ENCODE results near the gene SMIM21.

Gene SMIM21

GRCh38 chr18:75392226-75392578 is 35.3 kb downstream of the SMIM21 start:
- TF ChIP-seq ZBTB7A (IDR thresholded peaks at IDR 0.05; ENCODE audit: low read depth) (no peak), REST (IDR thresholded peaks at IDR 0.05; ENCODE audit: low read depth) (no peak), USF1 (IDR thresholded peaks at IDR 0.05) (no peak), CREB1 (IDR thresholded peaks at IDR 0.05; ENCODE audit: low read depth) (no peak), EP300 (IDR thresholded peaks at IDR 0.05; ENCODE audit: borderline replicate concordance) (no peak)

GRCh38 chr18:75391279-75392225 is 36.0 kb downstream of the SMIM21 start:
- TF ChIP-seq TCF12 (IDR thresholded peaks at IDR 0.05; ENCODE audit: low read depth): no peak
- no peak for TF ChIP-seq EP300 (IDR thresholded peaks at IDR 0.05; ENCODE audit: borderline replicate concordance)
- TF ChIP-seq FOXM1 (IDR thresholded peaks at IDR 0.05; ENCODE audit: borderline replicate concordance, low read depth): no peak
- TF ChIP-seq EGR1 (IDR thresholded peaks at IDR 0.05): no peak
- no peak for TF ChIP-seq NFIC (IDR thresholded peaks at IDR 0.05)
- TF ChIP-seq ZBTB7A (IDR thresholded peaks at IDR 0.05; ENCODE audit: low read depth): no peak
- TF ChIP-seq MAX (IDR thresholded peaks at IDR 0.05): no peak
- no peak for TF ChIP-seq TEAD4 (IDR thresholded peaks at IDR 0.05)
- no peak for TF ChIP-seq REST (IDR thresholded peaks at IDR 0.05; ENCODE audit: low read depth)
- no peak for TF ChIP-seq YY1 (IDR thresholded peaks at IDR 0.05; ENCODE audit: low read depth)
- TF ChIP-seq CEBPB (IDR thresholded peaks at IDR 0.05): no peak
- no peak for TF ChIP-seq CREB1 (IDR thresholded peaks at IDR 0.05; ENCODE audit: low read depth)
- no peak for TF ChIP-seq TAF1 (IDR thresholded peaks at IDR 0.05; ENCODE audit: low read depth)
- TF ChIP-seq RAD21 (IDR thresholded peaks at IDR 0.05; ENCODE audit: low read depth): no peak
- TF ChIP-seq USF1 (IDR thresholded peaks at IDR 0.05): no peak

- TF ChIP-seq TAF1 (IDR thresholded peaks at IDR 0.05; ENCODE audit: low read depth) (no peak), TEAD4 (IDR thresholded peaks at IDR 0.05) (no peak), RAD21 (IDR thresholded peaks at IDR 0.05; ENCODE audit: low read depth) (no peak), USF1 (IDR thresholded peaks at IDR 0.05) (no peak), REST (IDR thresholded peaks at IDR 0.05; ENCODE audit: low read depth) (no peak), EP300 (IDR thresholded peaks at IDR 0.05; ENCODE audit: borderline replicate concordance) (no peak), CEBPB (IDR thresholded peaks at IDR 0.05) (no peak), FOXM1 (IDR thresholded peaks at IDR 0.05; ENCODE audit: borderline replicate concordance, low read depth) (no peak), NFIC (IDR thresholded peaks at IDR 0.05) (no peak), MAX (IDR thresholded peaks at IDR 0.05) (no peak), TCF12 (IDR thresholded peaks at IDR 0.05; ENCODE audit: low read depth) (no peak), ZBTB7A (IDR thresholded peaks at IDR 0.05; ENCODE audit: low read depth) (no peak), CREB1 (IDR thresholded peaks at IDR 0.05; ENCODE audit: low read depth) (no peak), EGR1 (IDR thresholded peaks at IDR 0.05) (no peak), YY1 (IDR thresholded peaks at IDR 0.05; ENCODE audit: low read depth) (no peak)
Observed at GRCh38 chr18:75390854-75391253, 36.6 kb downstream of the SMIM21 start.

GRCh38 chr18:75384144-75384543 is 43.4 kb downstream of the SMIM21 start:
- TF ChIP-seq MAX (IDR thresholded peaks at IDR 0.05): no peak
- no peak for TF ChIP-seq REST (IDR thresholded peaks at IDR 0.05; ENCODE audit: low read depth)
- TF ChIP-seq RAD21 (IDR thresholded peaks at IDR 0.05; ENCODE audit: low read depth): no peak
- no peak for TF ChIP-seq TEAD4 (IDR thresholded peaks at IDR 0.05)
- TF ChIP-seq CEBPB (IDR thresholded peaks at IDR 0.05): no peak
- TF ChIP-seq TCF12 (IDR thresholded peaks at IDR 0.05; ENCODE audit: low read depth): no peak
- no peak for TF ChIP-seq EP300 (IDR thresholded peaks at IDR 0.05; ENCODE audit: borderline replicate concordance)
- no peak for TF ChIP-seq EGR1 (IDR thresholded peaks at IDR 0.05)
- TF ChIP-seq TAF1 (IDR thresholded peaks at IDR 0.05; ENCODE audit: low read depth): no peak
- no peak for TF ChIP-seq NFIC (IDR thresholded peaks at IDR 0.05)
- no peak for TF ChIP-seq ZBTB7A (IDR thresholded peaks at IDR 0.05; ENCODE audit: low read depth)
- TF ChIP-seq CREB1 (IDR thresholded peaks at IDR 0.05; ENCODE audit: low read depth): no peak
- no peak for TF ChIP-seq FOXM1 (IDR thresholded peaks at IDR 0.05; ENCODE audit: borderline replicate concordance, low read depth)
- no peak for TF ChIP-seq YY1 (IDR thresholded peaks at IDR 0.05; ENCODE audit: low read depth)
- TF ChIP-seq USF1 (IDR thresholded peaks at IDR 0.05): no peak
